ENCODE results near the gene EXT2.

EXT2 gene

GRCh38 chr11:44219830-44220796, 124.6 kb downstream of the EXT2 start:
- ChIA-PET CTCF (interaction anchor here (1.0 kb wide), 1 partner anchor 126 kb away, joined by 4 read pairs; no protein-coding TSS in a partner anchor), POLR2A (no interaction called here)
- no peak for TF ChIP-seq NFRKB (IDR thresholded peaks at IDR 0.05)
- no peak for TF ChIP-seq LEF1 (IDR thresholded peaks at IDR 0.05; ENCODE audit: borderline replicate concordance)
- no peak for TF ChIP-seq ELF4 (IDR thresholded peaks at IDR 0.05)
- TF ChIP-seq FOXK2 (IDR thresholded peaks at IDR 0.05) = no peak
- TF ChIP-seq HDGF (IDR thresholded peaks at IDR 0.05; ENCODE audit: borderline replicate concordance) = no peak
- TF ChIP-seq ZNF384 (IDR thresholded peaks at IDR 0.05) = no peak
- TF ChIP-seq L3MBTL2 (conservative IDR thresholded peaks at IDR 0.05) = no peak
- TF ChIP-seq SUZ12 (IDR thresholded peaks at IDR 0.05) = no peak
- no peak for TF ChIP-seq CTBP1 (IDR thresholded peaks at IDR 0.05; ENCODE audit: borderline replicate concordance)
- no peak for TF ChIP-seq FOXA1 (IDR thresholded peaks at IDR 0.05)
- TF ChIP-seq SP1 (IDR thresholded peaks at IDR 0.05) = no peak
- no peak for TF ChIP-seq FOXM1 (IDR thresholded peaks at IDR 0.05; ENCODE audit: borderline replicate concordance)
- TF ChIP-seq TARDBP (IDR thresholded peaks at IDR 0.05) = no peak
- no peak for TF ChIP-seq PKNOX1 (IDR thresholded peaks at IDR 0.05)
- DNase-seq (ENCODE audit: extremely low spot score) = no peak

- ChIA-PET POLR2A (no interaction called here), CTCF (no interaction called here)
- TF ChIP-seq ZNF384 (IDR thresholded peaks at IDR 0.05) (no peak), NFRKB (IDR thresholded peaks at IDR 0.05) (no peak), BHLHE40 (IDR thresholded peaks at IDR 0.05; ENCODE audit: borderline replicate concordance) (no peak)
- no peak for DNase-seq (ENCODE audit: extremely low spot score)
Measured at GRCh38 chr11:44221456-44221855, 126.0 kb downstream of the EXT2 start.

GRCh38 chr11:44221992-44222391, 126.5 kb downstream of the EXT2 start:
- ChIA-PET POLR2A (no interaction called here), CTCF (no interaction called here)
- no peak for DNase-seq (ENCODE audit: extremely low spot score)
- TF ChIP-seq BHLHE40 (IDR thresholded peaks at IDR 0.05; ENCODE audit: borderline replicate concordance) (no peak), FOXM1 (IDR thresholded peaks at IDR 0.05; ENCODE audit: borderline replicate concordance) (no peak), ELF4 (IDR thresholded peaks at IDR 0.05) (no peak), CTBP1 (IDR thresholded peaks at IDR 0.05; ENCODE audit: borderline replicate concordance) (no peak), TARDBP (IDR thresholded peaks at IDR 0.05) (no peak), SUZ12 (IDR thresholded peaks at IDR 0.05) (no peak), FOXK2 (IDR thresholded peaks at IDR 0.05) (no peak), PKNOX1 (IDR thresholded peaks at IDR 0.05) (no peak), FOXA1 (IDR thresholded peaks at IDR 0.05) (no peak), HDGF (IDR thresholded peaks at IDR 0.05; ENCODE audit: borderline replicate concordance) (no peak)

- no peak for TF ChIP-seq L3MBTL2 (conservative IDR thresholded peaks at IDR 0.05)
- TF ChIP-seq FOXK2 (IDR thresholded peaks at IDR 0.05) = no peak
- no peak for TF ChIP-seq PKNOX1 (IDR thresholded peaks at IDR 0.05)
- no peak for TF ChIP-seq BHLHE40 (IDR thresholded peaks at IDR 0.05; ENCODE audit: borderline replicate concordance)
- no peak for TF ChIP-seq ELF4 (IDR thresholded peaks at IDR 0.05)
- TF ChIP-seq ARNT (IDR thresholded peaks at IDR 0.05) = no peak
- TF ChIP-seq HDGF (IDR thresholded peaks at IDR 0.05; ENCODE audit: borderline replicate concordance) = no peak
- TF ChIP-seq CTBP1 (IDR thresholded peaks at IDR 0.05; ENCODE audit: borderline replicate concordance) = no peak
- TF ChIP-seq LEF1 (IDR thresholded peaks at IDR 0.05; ENCODE audit: borderline replicate concordance) = no peak
- TF ChIP-seq NFRKB (IDR thresholded peaks at IDR 0.05) = no peak
- TF ChIP-seq TARDBP (IDR thresholded peaks at IDR 0.05) = no peak
- no peak for TF ChIP-seq SP1 (IDR thresholded peaks at IDR 0.05)
- no peak for TF ChIP-seq FOXA1 (IDR thresholded peaks at IDR 0.05)
- no peak for TF ChIP-seq ZNF384 (IDR thresholded peaks at IDR 0.05)
- TF ChIP-seq FOXM1 (IDR thresholded peaks at IDR 0.05; ENCODE audit: borderline replicate concordance) = no peak
- no peak for TF ChIP-seq SUZ12 (IDR thresholded peaks at IDR 0.05)
- no peak for DNase-seq (ENCODE audit: extremely low spot score)
- ChIA-PET POLR2A (no interaction called here), CTCF (no interaction called here)
Measured at GRCh38 chr11:44223238-44223637, 127.8 kb downstream of the EXT2 start.

GRCh38 chr11:44224867-44225501, 129.5 kb downstream of the EXT2 start:
- DNase-seq (ENCODE audit: extremely low spot score) = no peak
- ChIA-PET POLR2A (no interaction called here), CTCF (no interaction called here)
- no peak for TF ChIP-seq ZNF384 (IDR thresholded peaks at IDR 0.05)
- no peak for TF ChIP-seq SP1 (IDR thresholded peaks at IDR 0.05)
- TF ChIP-seq TARDBP (IDR thresholded peaks at IDR 0.05) = no peak
- TF ChIP-seq CTBP1 (IDR thresholded peaks at IDR 0.05; ENCODE audit: borderline replicate concordance) = no peak
- TF ChIP-seq L3MBTL2 (conservative IDR thresholded peaks at IDR 0.05) = no peak
- no peak for TF ChIP-seq NFRKB (IDR thresholded peaks at IDR 0.05)
- no peak for TF ChIP-seq FOXM1 (IDR thresholded peaks at IDR 0.05; ENCODE audit: borderline replicate concordance)
- no peak for TF ChIP-seq FOXA1 (IDR thresholded peaks at IDR 0.05)
- no peak for TF ChIP-seq HDGF (IDR thresholded peaks at IDR 0.05; ENCODE audit: borderline replicate concordance)
- TF ChIP-seq ELF4 (IDR thresholded peaks at IDR 0.05) = no peak
- TF ChIP-seq BHLHE40 (IDR thresholded peaks at IDR 0.05; ENCODE audit: borderline replicate concordance) = no peak
- no peak for TF ChIP-seq SUZ12 (IDR thresholded peaks at IDR 0.05)
- TF ChIP-seq ARNT (IDR thresholded peaks at IDR 0.05) = no peak

All from HEK293T (cell line).